SU-DHL-6 (cell line): ENCODE data around the gene ARL15.

ENCODE experiments used
- EZH2phosphoT487 ChIP-seq: fragments of 200-600 bp; sonication (generic), shearing (Covaris generic); conservative IDR thresholded peaks from 2 replicates; pipeline ENCODE4 v1.6.1; 2018; ENCODE audit warnings: mild to moderate bottlenecking, antibody characterized with exemption, low read length, moderate library complexity, mixed read lengths
- TF ChIP-seq, protein P1 (sequence below): fragments of 200-600 bp; sonication (generic); IDR thresholded peaks from one replicate; pipeline ENCODE4 v1.5.1; 2017; ENCODE audit warnings: antibody characterized with exemption, mild to moderate bottlenecking, low read length, moderate library complexity; ENCODE audit not compliant: insufficient read depth, poor library complexity, severe bottlenecking

DNA sequence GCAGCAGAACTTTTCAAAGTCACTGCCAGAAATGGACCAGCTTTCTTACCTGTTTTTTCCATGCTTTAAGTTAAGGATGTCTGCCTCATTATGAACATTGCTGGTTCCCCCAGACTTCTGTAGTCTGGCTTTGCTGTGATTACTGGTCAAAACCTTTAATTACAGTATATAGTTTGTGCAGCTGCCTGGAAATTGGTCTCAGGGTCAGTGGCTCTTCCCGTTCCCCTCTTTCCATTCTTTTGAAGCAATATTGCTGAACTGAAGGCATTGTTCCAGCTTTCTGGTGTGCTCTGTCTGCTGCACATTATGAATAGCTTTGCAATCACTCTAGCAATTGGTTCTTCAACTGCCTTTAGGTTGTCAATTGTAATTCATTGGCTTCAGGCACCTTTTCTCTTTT lies 206.5 kb downstream of the ARL15 start:
- TF ChIP-seq, protein P1, sequence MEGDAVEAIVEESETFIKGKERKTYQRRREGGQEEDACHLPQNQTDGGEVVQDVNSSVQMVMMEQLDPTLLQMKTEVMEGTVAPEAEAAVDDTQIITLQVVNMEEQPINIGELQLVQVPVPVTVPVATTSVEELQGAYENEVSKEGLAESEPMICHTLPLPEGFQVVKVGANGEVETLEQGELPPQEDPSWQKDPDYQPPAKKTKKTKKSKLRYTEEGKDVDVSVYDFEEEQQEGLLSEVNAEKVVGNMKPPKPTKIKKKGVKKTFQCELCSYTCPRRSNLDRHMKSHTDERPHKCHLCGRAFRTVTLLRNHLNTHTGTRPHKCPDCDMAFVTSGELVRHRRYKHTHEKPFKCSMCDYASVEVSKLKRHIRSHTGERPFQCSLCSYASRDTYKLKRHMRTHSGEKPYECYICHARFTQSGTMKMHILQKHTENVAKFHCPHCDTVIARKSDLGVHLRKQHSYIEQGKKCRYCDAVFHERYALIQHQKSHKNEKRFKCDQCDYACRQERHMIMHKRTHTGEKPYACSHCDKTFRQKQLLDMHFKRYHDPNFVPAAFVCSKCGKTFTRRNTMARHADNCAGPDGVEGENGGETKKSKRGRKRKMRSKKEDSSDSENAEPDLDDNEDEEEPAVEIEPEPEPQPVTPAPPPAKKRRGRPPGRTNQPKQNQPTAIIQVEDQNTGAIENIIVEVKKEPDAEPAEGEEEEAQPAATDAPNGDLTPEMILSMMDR: no peak
- TF ChIP-seq EZH2phosphoT487: no peak
